ENCODE results near the gene C1orf232. TPM values are rescaled to one million over a fixed set of nuclear protein-coding genes. Genes with fewer than 3 reads are reported as not detected.

C1orf232 gene
- total RNA-seq, 1 donor from 2014 or later = not detected

DNA sequence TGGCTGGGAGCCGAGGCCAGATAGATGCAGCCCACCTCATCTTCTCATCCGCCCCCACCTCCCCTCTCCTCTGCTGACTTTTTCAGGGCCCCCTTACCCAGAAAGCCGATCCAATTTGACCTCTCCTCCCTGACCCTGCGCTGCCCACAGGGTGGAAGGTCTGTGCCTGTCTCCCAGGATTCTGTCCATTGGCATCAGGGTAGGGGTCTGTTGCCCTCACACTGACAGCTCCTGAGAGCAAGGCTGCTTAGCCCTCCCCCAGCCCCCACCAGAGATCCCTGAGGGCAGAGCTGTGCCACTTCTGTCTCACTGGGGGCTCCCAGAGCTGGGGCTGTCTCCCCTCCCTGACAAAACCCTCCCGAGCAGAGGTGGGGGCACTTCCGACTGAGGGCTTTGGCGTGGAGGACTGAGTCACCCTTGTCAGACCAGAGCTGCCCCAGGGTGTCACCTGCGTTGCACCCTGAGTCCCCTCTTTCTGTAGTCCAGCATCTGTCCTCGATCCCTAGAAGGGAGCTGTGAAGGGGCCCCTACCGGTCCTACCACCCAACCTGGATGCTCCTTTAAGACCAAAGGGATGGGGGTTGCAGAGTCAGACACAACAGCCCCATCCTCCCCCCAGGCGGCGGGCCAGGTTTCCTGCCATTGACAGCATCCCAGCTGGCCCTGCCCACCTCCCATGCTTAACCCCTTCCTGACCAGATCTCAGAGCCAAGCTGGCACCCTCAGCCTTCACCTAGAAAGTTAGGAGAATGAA, 12.3 kb downstream of the C1orf232 start:
- no peak overlapping the region for H3K27ac Mint-ChIP-seq (ENCODE audit: unreplicated experiment)
- H3K4me3 Mint-ChIP-seq (ENCODE audit: unreplicated experiment) = no peak overlapping the region
- no peaks in the 10 kb centered on the region for H3K36me3 Mint-ChIP-seq (ENCODE audit: unreplicated experiment)
- H3K9me3 Mint-ChIP-seq (ENCODE audit: unreplicated experiment) = no peaks in the 10 kb centered on the region
- DNase-seq (ENCODE audit: extremely low spot score, unreplicated experiment) = no peak
- peaks cover 10% of the 10 kb centered on the region for H3K4me1 Mint-ChIP-seq (ENCODE audit: unreplicated experiment)
- TF ChIP-seq, protein P1, sequence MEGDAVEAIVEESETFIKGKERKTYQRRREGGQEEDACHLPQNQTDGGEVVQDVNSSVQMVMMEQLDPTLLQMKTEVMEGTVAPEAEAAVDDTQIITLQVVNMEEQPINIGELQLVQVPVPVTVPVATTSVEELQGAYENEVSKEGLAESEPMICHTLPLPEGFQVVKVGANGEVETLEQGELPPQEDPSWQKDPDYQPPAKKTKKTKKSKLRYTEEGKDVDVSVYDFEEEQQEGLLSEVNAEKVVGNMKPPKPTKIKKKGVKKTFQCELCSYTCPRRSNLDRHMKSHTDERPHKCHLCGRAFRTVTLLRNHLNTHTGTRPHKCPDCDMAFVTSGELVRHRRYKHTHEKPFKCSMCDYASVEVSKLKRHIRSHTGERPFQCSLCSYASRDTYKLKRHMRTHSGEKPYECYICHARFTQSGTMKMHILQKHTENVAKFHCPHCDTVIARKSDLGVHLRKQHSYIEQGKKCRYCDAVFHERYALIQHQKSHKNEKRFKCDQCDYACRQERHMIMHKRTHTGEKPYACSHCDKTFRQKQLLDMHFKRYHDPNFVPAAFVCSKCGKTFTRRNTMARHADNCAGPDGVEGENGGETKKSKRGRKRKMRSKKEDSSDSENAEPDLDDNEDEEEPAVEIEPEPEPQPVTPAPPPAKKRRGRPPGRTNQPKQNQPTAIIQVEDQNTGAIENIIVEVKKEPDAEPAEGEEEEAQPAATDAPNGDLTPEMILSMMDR (IDR thresholded peaks at IDR 0.05) = no peak
- peaks cover 37% of the 10 kb centered on the region for H3K27me3 Mint-ChIP-seq (ENCODE audit: unreplicated experiment)

DNA sequence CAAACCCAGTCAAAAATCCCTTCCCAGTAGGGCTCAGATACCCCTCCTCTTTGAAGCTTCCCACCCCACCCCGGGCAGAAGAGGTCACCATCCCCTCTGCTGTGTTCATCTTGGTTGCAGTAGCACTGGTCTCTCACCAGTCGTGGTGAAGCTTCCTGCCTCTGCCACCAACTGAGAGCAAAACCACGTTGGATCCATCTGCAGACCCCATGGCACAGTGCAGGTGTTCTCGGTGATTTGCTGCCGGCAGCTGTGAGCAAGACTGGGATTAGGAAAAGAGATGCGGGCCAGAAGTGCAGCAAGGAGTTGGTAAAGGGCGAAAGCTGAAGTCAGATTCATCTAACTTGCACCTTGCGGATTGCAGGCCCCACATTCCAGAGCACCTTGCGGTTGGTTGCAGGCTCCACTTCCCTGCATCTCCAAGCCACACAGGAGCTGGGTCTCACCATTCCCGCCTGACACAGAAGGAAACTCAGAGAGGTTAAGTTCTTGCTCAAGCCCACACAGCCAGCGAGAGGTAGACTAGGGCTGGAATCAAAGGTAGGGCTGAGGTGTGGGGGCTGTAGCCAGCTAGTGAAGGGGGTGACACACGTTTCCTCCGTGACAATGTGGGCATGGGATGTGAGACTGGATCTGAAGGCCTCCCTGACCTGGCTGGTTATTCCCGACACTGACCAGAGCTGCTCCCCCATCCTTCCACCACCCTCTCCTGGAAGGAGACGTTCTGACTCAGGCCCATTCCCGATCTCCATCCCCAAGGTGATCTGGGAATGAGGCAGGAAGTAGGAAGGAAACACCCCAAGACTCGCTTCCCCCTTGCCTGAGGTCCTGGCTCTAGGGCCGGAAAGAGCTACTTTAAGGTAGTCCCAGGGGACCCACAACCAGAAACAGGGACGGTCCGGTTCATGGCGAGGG, 13.1 kb downstream of the C1orf232 start:
- Mint-ChIP-seq H3K36me3 (ENCODE audit: unreplicated experiment) (no peaks in the 10 kb centered on the region), H3K4me3 (ENCODE audit: unreplicated experiment) (no peak overlapping the region), H3K4me1 (ENCODE audit: unreplicated experiment) (peaks cover 10% of the 10 kb centered on the region), H3K27ac (ENCODE audit: unreplicated experiment) (no peak overlapping the region), H3K27me3 (ENCODE audit: unreplicated experiment) (peaks cover 40% of the 10 kb centered on the region), H3K9me3 (ENCODE audit: unreplicated experiment) (no peaks in the 10 kb centered on the region)
- TF ChIP-seq, protein P1 (IDR thresholded peaks at IDR 0.05) = no peak
- no peak for DNase-seq (ENCODE audit: extremely low spot score, unreplicated experiment)

DNA sequence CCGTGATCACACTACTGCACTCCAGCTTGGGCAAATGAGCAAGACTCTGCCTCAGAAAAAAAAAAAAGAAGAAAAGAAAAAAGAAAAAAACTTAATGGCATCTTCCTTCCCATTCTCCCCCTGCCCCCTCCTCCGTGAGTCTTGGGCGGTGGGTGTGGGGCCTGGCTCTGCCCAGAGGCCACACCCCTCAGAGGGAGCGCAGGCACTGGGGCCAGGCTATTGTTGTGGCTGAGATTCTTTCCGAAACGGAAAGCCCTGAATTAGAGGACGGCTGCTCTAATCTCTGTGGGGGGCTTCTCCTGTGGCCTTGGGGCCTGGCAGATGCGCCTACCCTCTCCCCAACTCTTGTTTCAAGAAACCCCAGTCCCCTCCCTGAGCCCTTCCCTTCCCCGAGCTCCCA, 14.0 kb downstream of the C1orf232 start:
- TF ChIP-seq, protein P1 (IDR thresholded peaks at IDR 0.05) = no peak
- Mint-ChIP-seq H3K27ac (ENCODE audit: unreplicated experiment) (no peak overlapping the region), H3K27me3 (ENCODE audit: unreplicated experiment) (peaks cover 46% of the 10 kb centered on the region), H3K9me3 (ENCODE audit: unreplicated experiment) (no peaks in the 10 kb centered on the region), H3K4me1 (ENCODE audit: unreplicated experiment) (peaks cover 10% of the 10 kb centered on the region), H3K36me3 (ENCODE audit: unreplicated experiment) (no peaks in the 10 kb centered on the region), H3K4me3 (ENCODE audit: unreplicated experiment) (no peak overlapping the region)
- DNase-seq (ENCODE audit: extremely low spot score, unreplicated experiment) = no peak

DNA sequence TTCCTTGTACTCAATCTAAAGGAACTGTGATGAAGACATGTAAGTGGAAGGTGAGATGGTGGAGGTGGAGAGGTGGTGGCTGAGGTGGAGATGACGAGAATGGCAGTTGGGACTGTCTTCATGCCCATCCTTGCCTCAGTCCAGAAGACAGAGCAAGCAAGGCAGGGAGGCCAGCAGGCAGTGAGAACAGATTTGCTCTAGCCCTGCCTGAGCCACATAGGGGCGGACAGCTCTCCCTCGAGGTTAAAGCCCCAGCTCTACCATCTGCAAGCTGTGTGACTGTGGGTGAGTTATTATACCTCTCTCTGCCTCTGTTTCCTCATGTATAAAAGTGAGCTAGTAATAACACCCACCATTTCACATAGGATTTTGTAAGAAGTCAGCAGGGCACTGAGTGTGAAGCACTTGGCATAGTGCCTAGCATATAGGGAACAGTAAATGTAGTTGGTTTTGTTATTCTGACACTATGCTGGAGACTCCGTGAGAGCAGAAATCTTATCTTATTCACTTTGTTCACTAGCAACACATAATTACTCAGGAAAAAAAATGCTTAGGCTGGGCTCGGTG, 14.7 kb downstream of the C1orf232 start:
- Mint-ChIP-seq H3K4me3 (ENCODE audit: unreplicated experiment) (no peak overlapping the region), H3K9me3 (ENCODE audit: unreplicated experiment) (no peaks in the 10 kb centered on the region), H3K4me1 (ENCODE audit: unreplicated experiment) (peaks cover 10% of the 10 kb centered on the region), H3K27ac (ENCODE audit: unreplicated experiment) (no peak overlapping the region), H3K27me3 (ENCODE audit: unreplicated experiment) (peaks cover 48% of the 10 kb centered on the region), H3K36me3 (ENCODE audit: unreplicated experiment) (no peaks in the 10 kb centered on the region)
- no peak for DNase-seq (ENCODE audit: extremely low spot score, unreplicated experiment)
- TF ChIP-seq, protein P1 (IDR thresholded peaks at IDR 0.05) = no peak

DNA sequence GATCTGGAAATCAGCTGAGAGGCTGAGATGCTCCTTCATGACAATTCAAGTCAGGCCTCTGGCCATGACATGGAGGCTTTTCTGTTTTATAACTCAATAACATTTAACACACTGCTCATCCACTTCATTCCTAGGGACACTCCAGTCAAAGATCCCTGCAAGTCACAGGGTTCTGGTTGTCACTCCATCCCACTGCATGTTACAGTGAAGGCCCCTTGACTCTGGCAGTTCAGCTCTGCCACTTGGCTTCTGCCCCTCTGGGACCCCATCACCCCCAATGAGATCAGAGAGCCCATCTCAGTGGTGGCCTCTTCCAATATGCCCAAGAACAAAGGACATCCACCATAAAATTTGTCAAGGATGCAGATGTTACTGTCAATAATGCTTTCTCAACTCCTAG, 19.9 kb downstream of the C1orf232 start:
- TF ChIP-seq, protein P1 (IDR thresholded peaks at IDR 0.05) = no peak
- no peaks in the 10 kb centered on the region for H3K9me3 Mint-ChIP-seq (ENCODE audit: unreplicated experiment)
- H3K36me3 Mint-ChIP-seq (ENCODE audit: unreplicated experiment) = no peaks in the 10 kb centered on the region
- peaks cover 2% of the 10 kb centered on the region for H3K4me1 Mint-ChIP-seq (ENCODE audit: unreplicated experiment)
- H3K27me3 Mint-ChIP-seq (ENCODE audit: unreplicated experiment) = peaks cover 42% of the 10 kb centered on the region
- no peak overlapping the region for H3K4me3 Mint-ChIP-seq (ENCODE audit: unreplicated experiment)
- DNase-seq (ENCODE audit: extremely low spot score, unreplicated experiment) = peak; percentile 66
- H3K27ac Mint-ChIP-seq (ENCODE audit: unreplicated experiment) = no peak overlapping the region
